MCF 10A (cell line): ENCODE measurements around the gene FOXN3. TPM values are rescaled to one million over a fixed set of nuclear protein-coding genes. Genes with fewer than 3 reads are reported as not detected.

ENCODE experiments used
- BruUV-seq: library from RNA; stranded (reverse); fragments of 400-500 nt; replicated peaks from 2 replicates; lab custom pipeline; 2021; lab: Mats Ljungman, UMichigan
- CTCF ChIA-PET: fragments of 300-600 bp; sonication (Branson Sonifier 250); formaldehyde crosslinking; extraction: SDS; loops from one replicate; lab custom pipeline; 2021; ENCODE audit warnings: antibody characterized with exemption, inconsistent platforms; lab: Yijun Ruan, JAX
- POLR2A ChIA-PET: fragments of 300-600, 350-650 bp; sonication (Branson Sonifier 250); formaldehyde crosslinking; extraction: SDS; loops from one replicate; lab custom pipeline; 2020; ENCODE audit warnings: antibody characterized with exemption, inconsistent platforms; lab: Yijun Ruan, JAX
- DNase-seq: peaks from one replicate; pipeline ENCODE4 v3.0.0-alpha.2; 2018; ENCODE audit not compliant: unreplicated experiment
- H3K27ac Mint-ChIP-seq: one replicate; pipeline ENCODE4 v1.8.0; 2022; ENCODE audit warnings: mild to moderate bottlenecking, low read depth, mixed read lengths; ENCODE audit not compliant: unreplicated experiment
- H3K27me3 Mint-ChIP-seq: one replicate; pipeline ENCODE4 v1.8.0; 2022; ENCODE audit warnings: mixed read lengths; ENCODE audit not compliant: insufficient read depth, unreplicated experiment
- H3K36me3 Mint-ChIP-seq: one replicate; pipeline ENCODE4 v1.8.0; 2022; ENCODE audit warnings: mild to moderate bottlenecking, moderate library complexity, mixed read lengths; ENCODE audit not compliant: insufficient read depth, unreplicated experiment
- H3K4me1 Mint-ChIP-seq: one replicate; pipeline ENCODE4 v1.8.0; 2022; ENCODE audit warnings: mixed read lengths; ENCODE audit not compliant: insufficient read depth, unreplicated experiment
- H3K4me3 Mint-ChIP-seq: one replicate; pipeline ENCODE4 v1.8.0; 2022; ENCODE audit warnings: mild to moderate bottlenecking, moderate library complexity, mixed read lengths; ENCODE audit not compliant: unreplicated experiment
- H3K9me3 Mint-ChIP-seq: one replicate; pipeline ENCODE4 v1.8.0; 2022; ENCODE audit warnings: mixed read lengths; ENCODE audit not compliant: unreplicated experiment
- intact Hi-C: fragments of 100-400 bp; cut with micrococcal nuclease; formaldehyde crosslinking; loops from 2 replicates; pipeline ENCODE4 v1.14.1; 2022
- total RNA-seq: library from RNA; stranded (reverse); gene quantifications from 2 replicates; pipeline ENCODE4 v1.2.3, GENCODE V29; 2022
- TF ChIP-seq, protein P1 (sequence below): fragments of 200-600 bp; IDR thresholded peaks from one replicate; pipeline ENCODE4 v1.8.0; 2022; ENCODE audit warnings: antibody characterized with exemption, mild to moderate bottlenecking; ENCODE audit not compliant: unreplicated experiment

FOXN3 gene
- total RNA-seq, 1 experiment from 2014 or later: 27.1 TPM

GRCh38 chr14:89405712-89406111 is 11.3 kb downstream of the FOXN3 start:
- intact Hi-C loops: no loop called here
- peaks cover 35% of the 10 kb centered on the region for H3K4me1 Mint-ChIP-seq
- CTCF ChIA-PET: interaction anchor here (1.6 kb wide), 1 partner anchor 10 kb away, joined by 9 read pairs; no protein-coding TSS in a partner anchor

GRCh38 chr14:89402363-89402762 is 14.7 kb downstream of the FOXN3 start:
- peaks cover 5% of the 10 kb centered on the region for H3K36me3 Mint-ChIP-seq
- intact Hi-C loops: no loop called here
- H3K4me3 Mint-ChIP-seq: no peak overlapping the region
- BruUV-seq: no TSS peak
- no peaks in the 10 kb centered on the region for H3K9me3 Mint-ChIP-seq
- ChIA-PET CTCF (interaction anchor here (0.7 to 0.8 kb wide), 2 partner anchors 362 to 513 kb away, joined by 3 to 4 read pairs; no protein-coding TSS in a partner anchor), POLR2A (interaction anchor here (1.3 kb wide), 1 partner anchor 13 kb away, joined by 5 read pairs; no protein-coding TSS in a partner anchor)
- no peaks in the 10 kb centered on the region for H3K27me3 Mint-ChIP-seq
- TF ChIP-seq, protein P1, sequence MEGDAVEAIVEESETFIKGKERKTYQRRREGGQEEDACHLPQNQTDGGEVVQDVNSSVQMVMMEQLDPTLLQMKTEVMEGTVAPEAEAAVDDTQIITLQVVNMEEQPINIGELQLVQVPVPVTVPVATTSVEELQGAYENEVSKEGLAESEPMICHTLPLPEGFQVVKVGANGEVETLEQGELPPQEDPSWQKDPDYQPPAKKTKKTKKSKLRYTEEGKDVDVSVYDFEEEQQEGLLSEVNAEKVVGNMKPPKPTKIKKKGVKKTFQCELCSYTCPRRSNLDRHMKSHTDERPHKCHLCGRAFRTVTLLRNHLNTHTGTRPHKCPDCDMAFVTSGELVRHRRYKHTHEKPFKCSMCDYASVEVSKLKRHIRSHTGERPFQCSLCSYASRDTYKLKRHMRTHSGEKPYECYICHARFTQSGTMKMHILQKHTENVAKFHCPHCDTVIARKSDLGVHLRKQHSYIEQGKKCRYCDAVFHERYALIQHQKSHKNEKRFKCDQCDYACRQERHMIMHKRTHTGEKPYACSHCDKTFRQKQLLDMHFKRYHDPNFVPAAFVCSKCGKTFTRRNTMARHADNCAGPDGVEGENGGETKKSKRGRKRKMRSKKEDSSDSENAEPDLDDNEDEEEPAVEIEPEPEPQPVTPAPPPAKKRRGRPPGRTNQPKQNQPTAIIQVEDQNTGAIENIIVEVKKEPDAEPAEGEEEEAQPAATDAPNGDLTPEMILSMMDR: no peak
- peaks cover 17% of the 10 kb centered on the region for H3K4me1 Mint-ChIP-seq
- no peak overlapping the region for H3K27ac Mint-ChIP-seq
- DNase-seq: no peak

More at GRCh38 chr14:89405712-89406111, 11.3 kb downstream of the FOXN3 start:
- TF ChIP-seq, protein P1: no peak
- H3K4me3 Mint-ChIP-seq: no peak overlapping the region
- no TSS peak for BruUV-seq
- DNase-seq: no peak
- H3K27ac Mint-ChIP-seq: no peak overlapping the region
- no peaks in the 10 kb centered on the region for H3K27me3 Mint-ChIP-seq
- POLR2A ChIA-PET: interaction anchor here (1.6 kb wide), 1 partner anchor 10 kb away, joined by 6 read pairs; no protein-coding TSS in a partner anchor
- H3K36me3 Mint-ChIP-seq: peaks cover 8% of the 10 kb centered on the region
- no peaks in the 10 kb centered on the region for H3K9me3 Mint-ChIP-seq

DNA sequence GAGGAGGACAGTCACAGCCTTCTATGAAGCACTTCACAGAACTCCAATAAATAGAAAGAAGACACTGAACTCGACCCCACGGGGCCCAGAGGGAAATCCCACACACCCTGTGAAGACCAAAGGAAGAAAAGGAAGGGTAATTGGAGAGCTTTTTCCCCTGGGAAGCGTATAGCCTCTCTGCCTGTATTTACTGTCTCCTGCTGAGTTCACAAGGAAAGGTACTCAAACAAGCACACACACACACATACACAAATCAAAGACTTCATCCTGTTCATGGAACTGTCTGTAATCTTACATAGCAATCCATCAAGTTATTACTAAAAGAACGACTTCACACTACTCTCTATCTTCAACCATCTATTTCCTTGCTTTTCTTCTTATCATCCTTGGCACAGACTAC is 15.3 kb downstream of the FOXN3 start:
- CTCF ChIA-PET: interaction anchor here (0.8 kb wide), 1 partner anchor 361 kb away, joined by 3 read pairs; no protein-coding TSS in a partner anchor
- Mint-ChIP-seq H3K36me3 (peaks cover 5% of the 10 kb centered on the region), H3K4me1 (peaks cover 12% of the 10 kb centered on the region), H3K9me3 (no peaks in the 10 kb centered on the region), H3K27me3 (no peaks in the 10 kb centered on the region), H3K27ac (no peak overlapping the region), H3K4me3 (no peak overlapping the region)
- TF ChIP-seq, protein P1: no peak
- intact Hi-C loops: no loop called here
- POLR2A ChIA-PET: interaction anchor here (1.3 kb wide), 1 partner anchor 14 kb away, joined by 5 read pairs; no protein-coding TSS in a partner anchor
- no TSS peak for BruUV-seq
- no peak for DNase-seq

DNA sequence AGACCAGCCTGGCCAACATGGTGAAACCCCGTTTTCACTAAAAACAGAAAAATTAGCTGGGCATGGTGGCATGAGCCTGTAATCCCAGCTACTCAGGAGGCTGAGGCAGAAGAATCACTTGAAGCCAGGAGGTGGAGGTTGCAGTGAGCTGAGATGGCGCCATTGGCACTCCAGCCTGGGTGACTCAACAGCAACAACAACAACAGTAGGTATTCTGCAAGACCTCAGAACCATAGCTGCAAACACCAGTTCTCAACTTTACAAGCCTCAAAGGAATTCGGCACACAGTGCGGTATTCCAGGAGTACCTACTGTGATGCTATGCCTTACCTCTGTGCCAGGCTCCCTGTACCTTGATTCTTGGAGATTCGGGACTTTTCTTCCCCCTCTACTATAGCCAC is 15.8 kb downstream of the FOXN3 start:
- POLR2A ChIA-PET: no interaction called here
- peaks cover 5% of the 10 kb centered on the region for H3K36me3 Mint-ChIP-seq
- intact Hi-C loops: no loop called here

More for the DNA sequence above, 15.8 kb downstream of the FOXN3 start:
- peak; percentile 40 for DNase-seq
- no TSS peak for BruUV-seq
- peaks cover 10% of the 10 kb centered on the region for H3K4me1 Mint-ChIP-seq
- no peaks in the 10 kb centered on the region for H3K9me3 Mint-ChIP-seq
- no peak overlapping the region for H3K4me3 Mint-ChIP-seq
- TF ChIP-seq, protein P1: no peak
- CTCF ChIA-PET: no interaction called here
- no peak overlapping the region for H3K27ac Mint-ChIP-seq
- no peaks in the 10 kb centered on the region for H3K27me3 Mint-ChIP-seq
